ENCODE results near the gene XPO4.
"Not testable (repeated sequence)": the region's sequence is repeated elsewhere in the genome, so short reads cannot be mapped to it uniquely, and the experiment has no call there.

XPO4 gene

GRCh38 chr13:20877902-20878301 lies 24.6 kb downstream of the XPO4 start:
- Histone ChIP-seq H3K4ac (ENCODE audit: low read depth, low read length) (peak overlapping the region; percentile 4), H3K14ac (ENCODE audit: low read length) (no peak overlapping the region), H3K79me2 (ENCODE audit: control insufficient read depth, insufficient read depth, low read length, poor library complexity) (peaks cover 5% of the 10 kb centered on the region), H4K91ac (ENCODE audit: low read depth, low read length) (no peak overlapping the region), H4K8ac (ENCODE audit: low read depth, low read length) (no peak overlapping the region), H4K12ac (ENCODE audit: low read depth, low read length) (no peak overlapping the region), H3K27me3 (ENCODE audit: insufficient read depth, low read length) (no peaks in the 10 kb centered on the region), H3K36me3 (ENCODE audit: control insufficient read depth in 1 of 2, insufficient read depth in 2 of 2, low read length in 2 of 2) (peaks cover 0 to 2% of the 10 kb centered on the region in 2 experiments), H3K4me3 (ENCODE audit: low read depth, low read length) (no peak overlapping the region), H3K18ac (ENCODE audit: low read length) (no peak overlapping the region), H3K9ac (ENCODE audit: low read length) (no peak overlapping the region), H2BK5ac (ENCODE audit: low read depth, low read length, poor library complexity) (no peak overlapping the region), H3K4me2 (ENCODE audit: low read length) (no peak overlapping the region), H2AFZ (ENCODE audit: insufficient read depth, low read length, poor library complexity) (no peak overlapping the region), H3K23ac (ENCODE audit: low read length) (no peak overlapping the region), H3K79me1 (ENCODE audit: low read length) (no peaks in the 10 kb centered on the region), H2BK12ac (ENCODE audit: low read length) (no peak overlapping the region), H2BK120ac (ENCODE audit: insufficient read depth, low read length, poor library complexity) (no peak overlapping the region), H2AK5ac (ENCODE audit: low read length) (no peak overlapping the region), H3K27ac (ENCODE audit: low read depth, low read length) (no peak overlapping the region), H3K9me3 (ENCODE audit: insufficient read depth, low read depth, low read length) (no peaks in the 10 kb centered on the region), H3K4me1 (ENCODE audit: control insufficient read depth in 1 of 2, insufficient read depth in 2 of 2, low read length in 2 of 2) (peaks cover 5 to 8% of the 10 kb centered on the region in 2 experiments)
- no CpG with 5 or more reads among the region's 2 CpGs for WGBS (ENCODE audit: extremely low coverage, insufficient coverage, insufficient read length)
- no peak for DNase-seq

- not testable (repeated sequence) for H3K79me2 ChIP-seq (ENCODE audit: control insufficient read depth, insufficient read depth, low read length, poor library complexity); H3K4me1 ChIP-seq (ENCODE audit: control insufficient read depth in 1 of 2, insufficient read depth in 2 of 2, low read length in 2 of 2); H3K14ac ChIP-seq (ENCODE audit: low read length); H4K12ac ChIP-seq (ENCODE audit: low read depth, low read length); H2AFZ ChIP-seq (ENCODE audit: insufficient read depth, low read length, poor library complexity); H3K9me3 ChIP-seq (ENCODE audit: insufficient read depth, low read depth, low read length); H3K9ac ChIP-seq (ENCODE audit: low read length); H3K4me3 ChIP-seq (ENCODE audit: low read depth, low read length); DNase-seq; H2BK5ac ChIP-seq (ENCODE audit: low read depth, low read length, poor library complexity); H2BK120ac ChIP-seq (ENCODE audit: insufficient read depth, low read length, poor library complexity); H3K18ac ChIP-seq (ENCODE audit: low read length); H3K23ac ChIP-seq (ENCODE audit: low read length); H4K91ac ChIP-seq (ENCODE audit: low read depth, low read length); H2BK12ac ChIP-seq (ENCODE audit: low read length); H3K79me1 ChIP-seq (ENCODE audit: low read length); H2AK5ac ChIP-seq (ENCODE audit: low read length); H3K36me3 ChIP-seq (ENCODE audit: control insufficient read depth in 1 of 2, insufficient read depth in 2 of 2, low read length in 2 of 2); H3K27ac ChIP-seq (ENCODE audit: low read depth, low read length); H4K8ac ChIP-seq (ENCODE audit: low read depth, low read length); H3K27me3 ChIP-seq (ENCODE audit: insufficient read depth, low read length); H3K4me2 ChIP-seq (ENCODE audit: low read length)
- H3K4ac ChIP-seq (ENCODE audit: low read depth, low read length), result peak overlapping the region; percentile 69
- no CpG with 5 or more reads among the region's 5 CpGs for WGBS (ENCODE audit: extremely low coverage, insufficient coverage, insufficient read length)
These were observed 25.7 kb downstream of the XPO4 start for GRCh38 chr13:20876802-20877201.

- H2BK12ac ChIP-seq (ENCODE audit: low read length); H3K18ac ChIP-seq (ENCODE audit: low read length); H3K14ac ChIP-seq (ENCODE audit: low read length); H2BK120ac ChIP-seq (ENCODE audit: insufficient read depth, low read length, poor library complexity); H3K4me2 ChIP-seq (ENCODE audit: low read length); H3K9ac ChIP-seq (ENCODE audit: low read length); H3K27me3 ChIP-seq (ENCODE audit: insufficient read depth, low read length); H3K9me3 ChIP-seq (ENCODE audit: insufficient read depth, low read depth, low read length); H4K8ac ChIP-seq (ENCODE audit: low read depth, low read length); DNase-seq; H2AFZ ChIP-seq (ENCODE audit: insufficient read depth, low read length, poor library complexity); H3K79me1 ChIP-seq (ENCODE audit: low read length); H3K36me3 ChIP-seq (ENCODE audit: control insufficient read depth in 1 of 2, insufficient read depth in 2 of 2, low read length in 2 of 2); H2AK5ac ChIP-seq (ENCODE audit: low read length); H3K4me3 ChIP-seq (ENCODE audit: low read depth, low read length); H4K12ac ChIP-seq (ENCODE audit: low read depth, low read length); H3K23ac ChIP-seq (ENCODE audit: low read length); H4K91ac ChIP-seq (ENCODE audit: low read depth, low read length); H2BK5ac ChIP-seq (ENCODE audit: low read depth, low read length, poor library complexity); H3K79me2 ChIP-seq (ENCODE audit: control insufficient read depth, insufficient read depth, low read length, poor library complexity); H3K4me1 ChIP-seq (ENCODE audit: control insufficient read depth in 1 of 2, insufficient read depth in 2 of 2, low read length in 2 of 2); H3K27ac ChIP-seq (ENCODE audit: low read depth, low read length): not testable (repeated sequence)
- peak overlapping the region; percentile 47 for H3K4ac ChIP-seq (ENCODE audit: low read depth, low read length)
- WGBS (ENCODE audit: extremely low coverage, insufficient coverage, insufficient read length), result no CpG with 5 or more reads among the region's 8 CpGs
These were observed 28.1 kb downstream of the XPO4 start for GRCh38 chr13:20874439-20874838.

- no peak overlapping the region for H2AK5ac ChIP-seq (ENCODE audit: low read length)
- H3K27me3 ChIP-seq (ENCODE audit: insufficient read depth, low read length), result no peaks in the 10 kb centered on the region
- no peak overlapping the region for H3K18ac ChIP-seq (ENCODE audit: low read length)
- no peak overlapping the region for H2BK120ac ChIP-seq (ENCODE audit: insufficient read depth, low read length, poor library complexity)
- no peaks in the 10 kb centered on the region for H3K79me1 ChIP-seq (ENCODE audit: low read length)
- H4K8ac ChIP-seq (ENCODE audit: low read depth, low read length), result no peak overlapping the region
- no peak overlapping the region for H3K4me2 ChIP-seq (ENCODE audit: low read length)
- H3K14ac ChIP-seq (ENCODE audit: low read length), result no peak overlapping the region
- peaks cover 0 to 4% of the 10 kb centered on the region in 2 experiments for H3K4me1 ChIP-seq (ENCODE audit: control insufficient read depth in 1 of 2, insufficient read depth in 2 of 2, low read length in 2 of 2)
- no peak overlapping the region for H3K4ac ChIP-seq (ENCODE audit: low read depth, low read length)
- no peak overlapping the region for H2AFZ ChIP-seq (ENCODE audit: insufficient read depth, low read length, poor library complexity)
- H2BK5ac ChIP-seq (ENCODE audit: low read depth, low read length, poor library complexity), result no peak overlapping the region
- H4K91ac ChIP-seq (ENCODE audit: low read depth, low read length), result no peak overlapping the region
- H3K9ac ChIP-seq (ENCODE audit: low read length), result no peak overlapping the region
- H3K36me3 ChIP-seq (ENCODE audit: control insufficient read depth in 1 of 2, insufficient read depth in 2 of 2, low read length in 2 of 2), result peaks cover 0 to 2% of the 10 kb centered on the region in 2 experiments
- peaks cover 3% of the 10 kb centered on the region for H3K79me2 ChIP-seq (ENCODE audit: control insufficient read depth, insufficient read depth, low read length, poor library complexity)
- no CpG with 5 or more reads among the region's 3 CpGs for WGBS (ENCODE audit: extremely low coverage, insufficient coverage, insufficient read length)
- no peak overlapping the region for H3K23ac ChIP-seq (ENCODE audit: low read length)
- no peak overlapping the region for H3K27ac ChIP-seq (ENCODE audit: low read depth, low read length)
- no peak overlapping the region for H2BK12ac ChIP-seq (ENCODE audit: low read length)
- H3K4me3 ChIP-seq (ENCODE audit: low read depth, low read length), result no peak overlapping the region
- H4K12ac ChIP-seq (ENCODE audit: low read depth, low read length), result no peak overlapping the region
- no peaks in the 10 kb centered on the region for H3K9me3 ChIP-seq (ENCODE audit: insufficient read depth, low read depth, low read length)
- DNase-seq, result no peak
These were observed 29.2 kb downstream of the XPO4 start for GRCh38 chr13:20873348-20873747.

Measured in trophoblast cell (in vitro differentiated cells and primary cell).